GM18498 (cell line): ENCODE data around the gene PHF14.
"Not testable (repeated sequence)": the region's sequence is repeated elsewhere in the genome, so short reads cannot be mapped to it uniquely, and the experiment has no call there.

Experiments
- ATAC-seq: cut with Tn5 transposase; IDR thresholded peaks from one replicate; pipeline ENCODE4 v1.9.1; 2021; ENCODE audit warnings: mild to moderate bottlenecking, moderate library complexity; ENCODE audit not compliant: unreplicated experiment

PHF14 gene, protein sequence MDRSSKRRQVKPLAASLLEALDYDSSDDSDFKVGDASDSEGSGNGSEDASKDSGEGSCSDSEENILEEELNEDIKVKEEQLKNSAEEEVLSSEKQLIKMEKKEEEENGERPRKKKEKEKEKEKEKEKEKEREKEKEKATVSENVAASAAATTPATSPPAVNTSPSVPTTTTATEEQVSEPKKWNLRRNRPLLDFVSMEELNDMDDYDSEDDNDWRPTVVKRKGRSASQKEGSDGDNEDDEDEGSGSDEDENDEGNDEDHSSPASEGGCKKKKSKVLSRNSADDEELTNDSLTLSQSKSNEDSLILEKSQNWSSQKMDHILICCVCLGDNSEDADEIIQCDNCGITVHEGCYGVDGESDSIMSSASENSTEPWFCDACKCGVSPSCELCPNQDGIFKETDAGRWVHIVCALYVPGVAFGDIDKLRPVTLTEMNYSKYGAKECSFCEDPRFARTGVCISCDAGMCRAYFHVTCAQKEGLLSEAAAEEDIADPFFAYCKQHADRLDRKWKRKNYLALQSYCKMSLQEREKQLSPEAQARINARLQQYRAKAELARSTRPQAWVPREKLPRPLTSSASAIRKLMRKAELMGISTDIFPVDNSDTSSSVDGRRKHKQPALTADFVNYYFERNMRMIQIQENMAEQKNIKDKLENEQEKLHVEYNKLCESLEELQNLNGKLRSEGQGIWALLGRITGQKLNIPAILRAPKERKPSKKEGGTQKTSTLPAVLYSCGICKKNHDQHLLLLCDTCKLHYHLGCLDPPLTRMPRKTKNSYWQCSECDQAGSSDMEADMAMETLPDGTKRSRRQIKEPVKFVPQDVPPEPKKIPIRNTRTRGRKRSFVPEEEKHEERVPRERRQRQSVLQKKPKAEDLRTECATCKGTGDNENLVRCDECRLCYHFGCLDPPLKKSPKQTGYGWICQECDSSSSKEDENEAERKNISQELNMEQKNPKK

GRCh38 chr7:10973061-10973941, at the start of gene PHF14:
Gene PHF14 (plus strand): TSS chr7:10973872. CDS start chr7:10974324, 452 bp downstream.
- peak; percentile 97 for ATAC-seq

GRCh38 chr7:10924370-10924769, 49.3 kb upstream of the PHF14 start:
- no peak for ATAC-seq

DNA sequence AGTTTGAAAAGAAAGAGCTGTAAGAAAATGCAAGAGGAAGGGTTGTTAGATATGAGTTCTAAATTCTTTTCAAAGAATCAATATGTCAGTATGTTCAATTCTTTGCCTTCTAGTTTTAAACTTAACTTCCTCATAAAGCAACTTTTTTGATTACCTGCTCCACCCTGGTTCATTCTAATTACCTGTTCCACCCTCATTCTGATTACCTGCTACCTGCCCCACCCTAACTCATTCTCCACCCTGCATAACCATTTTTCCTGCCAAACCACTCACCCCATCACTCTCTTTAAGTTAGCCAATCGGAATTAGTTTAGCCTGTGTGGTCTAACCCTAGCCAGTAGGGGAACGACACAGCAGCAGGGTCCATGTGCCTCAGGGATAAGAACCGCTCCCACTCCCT, 45.5 kb upstream of the PHF14 start:
- ATAC-seq = not testable (repeated sequence)

- no peak for ATAC-seq
Observed at GRCh38 chr7:10930551-10930950, 43.1 kb upstream of the PHF14 start.

- ATAC-seq = no peak
Observed at GRCh38 chr7:10931161-10931560, 42.5 kb upstream of the PHF14 start.

DNA sequence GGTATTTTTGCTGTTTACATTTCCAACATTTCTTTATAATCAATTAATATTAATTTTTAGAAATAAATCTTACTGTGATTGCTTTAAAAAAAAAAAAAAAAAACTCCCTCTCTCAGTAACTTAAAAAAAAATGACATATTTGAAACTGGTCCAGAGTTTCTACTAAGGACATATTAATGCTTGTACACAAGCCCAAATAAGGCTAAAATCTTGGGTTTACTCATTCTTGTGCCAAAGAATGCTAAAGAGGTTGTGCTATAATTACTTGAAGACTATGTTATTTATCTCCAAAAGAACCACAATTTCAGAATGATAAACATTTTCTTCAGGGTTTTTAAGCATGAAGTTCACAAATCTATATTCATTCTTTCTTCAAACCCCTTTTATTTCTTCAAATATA, 39.4 kb upstream of the PHF14 start:
- no peak for ATAC-seq

GRCh38 chr7:10939237-10939910, 34.3 kb upstream of the PHF14 start:
- peak; percentile 33 for ATAC-seq

DNA sequence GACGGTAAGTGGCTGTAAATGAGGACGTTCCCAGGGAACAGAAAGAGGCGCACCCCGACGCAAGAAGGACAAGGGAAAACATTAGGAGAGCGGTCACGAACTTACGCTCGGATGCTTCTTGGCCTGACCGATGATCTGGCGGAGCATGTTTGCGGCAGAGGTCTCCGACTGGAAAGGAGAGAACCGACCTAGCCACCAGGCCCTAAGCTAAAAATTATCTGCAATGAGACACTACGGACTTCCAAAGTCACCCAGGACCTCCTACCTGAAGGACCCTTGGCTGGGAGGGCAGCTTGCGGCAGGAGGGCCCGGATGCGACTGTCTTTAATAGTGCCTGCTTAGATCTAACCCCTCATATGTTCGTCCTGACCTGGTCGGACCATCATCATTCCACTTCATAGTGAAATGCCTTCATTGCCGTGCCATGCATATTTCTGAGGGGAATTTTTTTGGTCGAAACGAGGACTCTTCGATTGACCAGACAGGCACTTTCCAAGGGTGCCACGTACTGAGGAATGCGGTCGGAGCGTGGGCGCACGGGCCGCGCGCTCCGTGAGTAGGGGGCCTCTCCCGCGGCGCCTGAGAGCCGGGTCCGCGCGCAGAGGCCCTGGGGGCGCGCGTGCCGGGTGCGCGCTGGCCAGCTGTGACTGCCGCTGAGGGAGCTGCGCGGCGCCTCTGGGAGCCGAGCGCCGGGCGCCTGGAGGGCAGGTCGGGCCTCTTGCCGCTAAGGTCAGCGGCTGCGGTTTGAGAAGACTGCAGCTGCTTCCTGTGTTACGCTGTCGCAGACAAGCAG, 33.6 kb upstream of the PHF14 start:
- peak; percentile 92 for ATAC-seq

DNA sequence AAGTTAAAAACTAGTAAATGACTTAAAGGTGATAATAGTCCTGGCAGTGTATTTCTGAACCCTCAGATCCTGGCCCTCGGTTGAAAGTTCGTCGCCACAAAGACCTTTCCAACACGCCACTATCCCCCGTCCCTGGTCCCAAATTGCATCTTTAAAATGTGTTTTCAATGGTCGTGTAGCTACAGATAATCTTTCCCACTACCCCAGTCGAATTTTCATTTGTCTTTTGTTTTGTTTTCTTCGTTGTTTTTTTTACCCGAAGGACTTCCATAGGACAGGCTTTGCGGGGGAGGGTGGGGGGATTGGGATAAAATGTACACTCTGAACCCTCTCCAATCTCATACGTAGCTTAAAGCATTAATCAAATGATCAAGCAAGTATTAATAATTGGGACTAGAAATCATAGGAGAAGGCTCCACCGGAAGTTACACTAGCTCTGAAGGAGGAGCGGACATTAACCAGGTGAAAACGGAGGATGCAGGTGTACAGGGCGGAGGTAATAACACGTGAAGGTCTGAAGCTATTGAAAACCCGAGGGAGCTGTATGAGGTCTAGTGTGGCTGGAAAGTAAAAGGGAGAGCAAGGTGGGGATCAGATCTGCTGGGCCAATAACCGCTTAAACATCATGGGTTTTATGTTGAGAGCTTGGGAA, 32.8 kb upstream of the PHF14 start:
- ATAC-seq = no peak

- ATAC-seq = no peak
Observed at GRCh38 chr7:10950494-10950893, 23.2 kb upstream of the PHF14 start.

- ATAC-seq = not testable (repeated sequence)
Observed at GRCh38 chr7:10950974-10951578, 22.6 kb upstream of the PHF14 start.

GRCh38 chr7:10952588-10952987, 21.1 kb upstream of the PHF14 start:
- no peak for ATAC-seq

DNA sequence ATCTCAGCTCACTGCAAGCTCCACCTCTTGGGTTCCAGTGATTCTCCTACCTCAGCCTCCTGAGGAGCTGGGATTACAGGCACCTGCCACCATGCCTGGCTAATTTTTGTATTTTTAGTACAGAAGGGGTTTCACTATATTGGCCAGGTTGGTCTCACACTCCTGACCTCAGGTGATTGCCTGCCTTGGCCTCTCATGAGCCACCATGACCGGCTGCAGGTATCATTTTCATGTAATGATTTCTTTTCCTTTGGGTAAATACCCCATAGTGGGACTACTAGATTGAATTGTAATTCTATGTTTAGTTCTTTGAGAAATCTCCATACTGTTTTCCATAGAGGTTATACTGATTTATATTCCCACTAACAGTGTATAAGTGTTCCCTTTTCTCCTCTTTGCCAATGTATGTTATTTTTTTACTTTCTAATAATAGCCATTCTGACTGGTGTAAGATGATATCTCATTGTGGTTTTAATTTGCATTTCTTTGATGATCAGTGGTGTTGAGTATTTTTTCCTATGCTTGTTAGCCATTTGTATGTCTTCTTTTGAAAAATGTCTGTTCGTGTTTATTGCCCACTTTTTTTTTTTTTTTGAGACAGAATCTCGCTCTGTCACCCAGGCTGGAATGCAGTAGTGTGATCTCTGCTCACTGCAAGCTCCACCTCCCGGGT, 20.5 kb upstream of the PHF14 start:
- ATAC-seq = peak; percentile 54

DNA sequence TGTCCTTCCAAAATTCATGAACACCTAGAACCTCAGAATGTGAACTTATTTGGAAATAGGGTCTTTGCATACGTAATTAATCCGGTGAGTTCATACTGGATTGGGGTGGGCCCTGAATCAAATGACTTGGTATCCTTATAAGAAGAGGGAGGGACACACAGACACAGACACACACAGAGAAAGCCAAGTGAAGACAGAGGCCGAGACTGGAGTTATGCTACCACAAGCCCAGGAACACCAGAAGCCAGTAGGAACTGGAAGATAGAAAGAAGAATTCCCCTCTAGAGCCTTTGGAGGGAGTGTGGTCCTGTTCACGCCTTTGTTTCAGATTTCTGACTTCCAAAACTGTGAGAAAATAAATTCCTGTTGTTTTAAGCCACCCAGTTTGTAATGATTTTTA, 17.1 kb upstream of the PHF14 start:
- ATAC-seq = no peak

DNA sequence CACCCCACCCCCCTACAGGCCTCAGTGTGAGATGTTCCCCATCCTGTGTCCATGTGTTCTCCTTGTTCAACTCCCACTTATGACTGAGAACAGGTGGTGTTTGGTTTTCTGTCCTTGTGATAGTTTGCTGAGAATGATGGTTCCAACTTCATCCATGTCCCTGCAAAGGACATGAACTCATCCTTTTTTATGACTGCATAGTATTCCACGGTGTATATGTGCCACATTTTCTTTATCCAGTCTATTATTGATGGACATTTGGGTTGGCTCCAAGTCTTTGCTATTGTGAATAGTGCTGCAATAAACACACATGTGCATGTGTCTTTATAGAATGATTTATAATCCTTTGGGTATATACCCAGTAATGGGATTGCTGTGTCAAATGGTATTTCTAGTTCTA, 13.4 kb upstream of the PHF14 start:
- not testable (repeated sequence) for ATAC-seq

GRCh38 chr7:10965016-10965415, 8.7 kb upstream of the PHF14 start:
- not testable (repeated sequence) for ATAC-seq

DNA sequence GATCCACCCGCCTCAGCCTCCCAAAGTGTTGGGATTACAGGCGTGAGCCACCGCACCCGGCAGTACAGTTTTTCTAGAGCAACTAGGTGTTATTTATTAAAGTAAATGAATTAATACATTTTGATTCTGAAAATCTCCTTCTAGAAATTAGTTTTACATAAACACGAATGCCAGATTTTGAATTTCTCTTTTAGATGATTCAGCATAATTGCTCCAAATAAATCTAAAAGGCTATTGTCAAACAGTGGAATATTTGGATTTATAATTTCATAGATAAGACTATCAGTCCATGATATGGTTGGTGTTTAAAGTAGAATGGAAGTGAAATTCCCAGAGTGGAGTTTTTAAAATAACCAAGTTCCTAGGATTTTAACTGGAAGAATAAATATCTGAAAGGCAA, 1.5 kb upstream of the PHF14 start:
- no peak for ATAC-seq
